Cerebellar nuclear complex (tissue), 1 donor: ENCODE results near the gene NEUROG2.
"Not testable (repeated sequence)": the region's sequence is repeated elsewhere in the genome, so short reads cannot be mapped to it uniquely, and the experiment has no call there.

Experiments
- DNase-seq, 2 experiments: peaks; one replicate each; lab custom pipeline; 2025; lab: John Stamatoyannopoulos, UW

The NEUROG2 gene

GRCh38 chr4:112490808-112491207 is 25.2 kb downstream of the NEUROG2 start:
- DNase-seq: not testable (repeated sequence)

DNA sequence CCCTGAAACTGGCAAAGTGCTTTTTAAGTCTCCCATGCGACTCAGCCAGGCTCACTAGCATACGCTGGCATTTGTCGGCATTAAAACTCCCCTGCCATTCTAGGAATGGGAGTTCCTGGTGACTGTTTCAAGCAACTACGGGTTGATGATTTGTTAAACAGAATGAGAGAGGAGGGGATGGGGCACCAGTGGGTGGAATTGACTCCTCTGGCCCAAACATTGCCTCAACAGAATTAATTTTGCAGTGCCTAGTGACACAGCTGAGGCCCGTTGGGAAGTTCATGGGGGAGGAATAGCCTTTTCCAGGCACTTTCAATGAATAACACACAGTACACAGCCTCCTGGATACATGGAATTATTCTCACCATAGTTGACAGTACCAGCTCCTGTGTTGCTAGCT is 30.1 kb downstream of the NEUROG2 start:
- no peak for DNase-seq

DNA sequence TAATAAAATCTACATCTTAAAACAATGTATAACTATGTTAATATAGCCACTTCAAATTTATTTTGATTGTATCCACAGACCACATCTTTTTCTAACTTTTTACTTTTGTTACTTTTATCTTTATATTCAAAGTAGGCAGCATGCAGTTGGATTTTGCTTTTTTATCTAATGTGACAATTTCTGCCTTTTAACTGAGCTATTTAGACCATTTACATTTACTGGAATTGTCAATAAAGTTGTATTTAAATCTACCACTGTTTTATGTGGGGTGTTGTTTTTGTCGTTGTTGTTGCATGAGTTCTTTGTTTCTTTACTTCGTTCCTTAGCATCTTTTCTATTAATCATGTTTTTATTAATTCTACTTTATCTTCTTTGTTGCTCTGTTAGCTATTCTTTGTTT is 42.0 kb downstream of the NEUROG2 start:
- no peak for DNase-seq

DNA sequence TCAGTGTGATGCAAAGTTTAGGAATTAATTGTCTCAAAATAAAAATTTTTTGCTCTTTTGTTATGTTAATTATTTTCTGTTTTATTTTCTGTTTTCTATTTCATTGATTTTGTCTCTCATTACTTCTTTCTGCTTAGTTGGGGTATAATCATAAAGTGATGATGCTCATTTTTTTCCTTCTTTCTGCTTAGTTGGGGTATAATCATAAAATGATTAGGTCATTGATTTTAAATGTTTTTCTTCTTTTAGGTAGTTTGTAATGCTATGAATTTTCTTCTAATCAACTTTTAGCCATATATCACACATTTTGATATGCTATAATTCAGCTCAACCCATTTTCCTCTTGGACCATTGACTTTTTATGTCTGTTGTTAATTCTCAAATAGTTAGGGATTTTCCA is 43.7 kb downstream of the NEUROG2 start:
- DNase-seq: no peak
